H9 (cell line): Measurements from ENCODE around the gene NARF. TPM values are rescaled to one million over a fixed set of nuclear protein-coding genes. Genes with fewer than 3 reads are reported as not detected.

ENCODE experiments used
- DNase-seq: peaks from one replicate; pipeline ENCODE4 v3.0.0-alpha.2; 2017
- H2AFZ ChIP-seq: one replicate; pipeline ENCODE4 v1.6.1; 2013; ENCODE audit warnings: mild to moderate bottlenecking, low read length, control low read depth, moderate library complexity
- H2AK5ac ChIP-seq: 2 replicates; pipeline ENCODE4 v1.6.1; 2013; ENCODE audit warnings: low read length, control low read depth, mixed read lengths; ENCODE audit not compliant: insufficient read length
- H2BK120ac ChIP-seq: one replicate; pipeline ENCODE4 v1.6.1; 2013; ENCODE audit warnings: low read depth, mild to moderate bottlenecking, low read length, control low read depth, inconsistent platforms; ENCODE audit not compliant: poor library complexity, severe bottlenecking
- H2BK12ac ChIP-seq: 2 replicates; pipeline ENCODE4 v1.6.1; 2013; ENCODE audit warnings: low read length, control low read depth, mixed read lengths, low read depth; ENCODE audit not compliant: insufficient read length
- H2BK15ac ChIP-seq: 2 replicates; pipeline ENCODE4 v1.6.1; 2013; ENCODE audit warnings: low read depth, low read length, control low read depth
- H2BK20ac ChIP-seq: one replicate; pipeline ENCODE4 v1.6.1; 2013; ENCODE audit warnings: low read depth, mild to moderate bottlenecking, low read length, control low read depth, inconsistent platforms; ENCODE audit not compliant: poor library complexity, severe bottlenecking
- H2BK5ac ChIP-seq: 2 replicates; pipeline ENCODE4 v1.6.1; 2013; ENCODE audit warnings: low read length, control low read depth, mixed read lengths; ENCODE audit not compliant: insufficient read length
- H3K14ac ChIP-seq: 2 replicates; pipeline ENCODE4 v1.6.1; 2013; ENCODE audit warnings: low read length, control low read depth; ENCODE audit not compliant: insufficient read depth
- H3K18ac ChIP-seq: 2 replicates; pipeline ENCODE4 v1.6.1; 2013; ENCODE audit warnings: low read depth, mild to moderate bottlenecking, mixed read lengths, low read length, control low read depth; ENCODE audit not compliant: insufficient read length
- H3K23ac ChIP-seq: 2 replicates; pipeline ENCODE4 v1.6.1; 2013; ENCODE audit warnings: low read length, control low read depth, mixed read lengths, low read depth; ENCODE audit not compliant: insufficient read length
- H3K23me2 ChIP-seq: 2 replicates; pipeline ENCODE4 v1.6.1; 2013; ENCODE audit warnings: low read depth, mild to moderate bottlenecking, mixed read lengths, low read length, control low read depth; ENCODE audit not compliant: insufficient read length, poor library complexity, severe bottlenecking
- H3K27ac ChIP-seq: 2 replicates; pipeline ENCODE4 v1.5.1; 2013; ENCODE audit warnings: low read length, control low read depth, mixed read lengths, low read depth; ENCODE audit not compliant: insufficient read length
- H3K27me3 ChIP-seq: 2 replicates; pipeline ENCODE4 v1.6.1; 2013; ENCODE audit warnings: low read length, control low read depth, inconsistent platforms; ENCODE audit not compliant: insufficient read depth
- H3K4ac ChIP-seq: 2 replicates; pipeline ENCODE4 v1.6.1; 2013; ENCODE audit warnings: low read depth, mild to moderate bottlenecking, control low read depth, inconsistent platforms, low read length, moderate library complexity
- H3K4me1 ChIP-seq: 2 replicates; pipeline ENCODE4 v1.6.1; 2013; ENCODE audit warnings: low read length, control low read depth, inconsistent platforms; ENCODE audit not compliant: insufficient read depth
- H3K4me2 ChIP-seq: 2 replicates; pipeline ENCODE4 v1.6.1; 2013; ENCODE audit warnings: low read length, control low read depth, mixed read lengths; ENCODE audit not compliant: insufficient read length, insufficient read depth
- H3K56ac ChIP-seq: 2 replicates; pipeline ENCODE4 v1.6.1; 2013; ENCODE audit warnings: low read depth, mild to moderate bottlenecking, mixed read lengths, low read length, control low read depth; ENCODE audit not compliant: insufficient read length
- H3K79me1 ChIP-seq: 2 replicates; pipeline ENCODE4 v1.6.1; 2013; ENCODE audit warnings: low read depth, mild to moderate bottlenecking, moderate library complexity, low read length, control low read depth, inconsistent platforms; ENCODE audit not compliant: insufficient read depth, poor library complexity, severe bottlenecking
- H3K79me2 ChIP-seq: 2 replicates; pipeline ENCODE4 v1.6.1; 2013; ENCODE audit warnings: low read length, control low read depth, inconsistent platforms; ENCODE audit not compliant: insufficient read depth
- H3K9ac ChIP-seq: 2 replicates; pipeline ENCODE4 v1.6.1; 2013; ENCODE audit warnings: low read length, control low read depth, mixed read lengths; ENCODE audit not compliant: insufficient read length; ENCODE audit errors: extremely low read depth
- H3K9me3 ChIP-seq: one replicate; pipeline ENCODE4 v1.6.1; 2013; ENCODE audit warnings: low read depth, low read length, inconsistent platforms; ENCODE audit not compliant: control insufficient read depth
- H3T11ph ChIP-seq: one replicate; pipeline ENCODE4 v1.6.1; 2013; ENCODE audit warnings: mild to moderate bottlenecking, low read length, control low read depth, inconsistent platforms
- H4K20me1 ChIP-seq: one replicate; pipeline ENCODE4 v1.6.1; 2013; ENCODE audit not compliant: control insufficient read depth, insufficient read length, insufficient read depth
- H4K5ac ChIP-seq: 2 replicates; pipeline ENCODE4 v1.6.1; 2013; ENCODE audit warnings: low read depth, mild to moderate bottlenecking, mixed read lengths, low read length, control low read depth; ENCODE audit not compliant: insufficient read length
- H4K8ac ChIP-seq: replicated peaks from 2 replicates; pipeline ENCODE4 v1.6.1; 2013; ENCODE audit warnings: low read length, control low read depth, mixed read lengths, low read depth; ENCODE audit not compliant: insufficient read length
- H4K91ac ChIP-seq: 2 replicates; pipeline ENCODE4 v1.6.1; 2013; ENCODE audit warnings: low read depth, mild to moderate bottlenecking, moderate library complexity, mixed read lengths, low read length, control low read depth; ENCODE audit not compliant: insufficient read length
- H3K27ac Mint-ChIP-seq, 3 experiments: 2 replicates in 2 of 3; 3 replicates in 1 of 3; pipeline ENCODE4 v1.8.0; 2020 to 2021; ENCODE audit warnings: mixed read lengths in 3 of 3, mild to moderate bottlenecking in 1 of 3, moderate library complexity in 1 of 3
- H3K27me3 Mint-ChIP-seq: 2 replicates; pipeline ENCODE4 v1.8.0; 2021; ENCODE audit warnings: low read depth, mild to moderate bottlenecking, moderate library complexity, mixed read lengths
- H3K36me3 Mint-ChIP-seq, 3 experiments: 2 replicates in 2 of 3; 3 replicates in 1 of 3; pipeline ENCODE4 v1.8.0; 2020 to 2021; ENCODE audit warnings: low read depth in 3 of 3, mixed read lengths in 3 of 3; ENCODE audit not compliant: insufficient read depth in 1 of 3
- H3K4me1 Mint-ChIP-seq, 2 experiments: 2 replicates each; pipeline ENCODE4 v1.8.0; 2020; ENCODE audit warnings: mixed read lengths in 2 of 2
- H3K4me3 Mint-ChIP-seq, 2 experiments: 2 replicates in 1 of 2; 3 replicates in 1 of 2; pipeline ENCODE4 v1.8.0; 2020 to 2021; ENCODE audit warnings: mild to moderate bottlenecking in 2 of 2, mixed read lengths in 2 of 2, moderate library complexity in 1 of 2
- H3K9me3 Mint-ChIP-seq, 2 experiments: 2 replicates in 1 of 2; 3 replicates in 1 of 2; pipeline ENCODE4 v1.8.0; 2020; ENCODE audit warnings: mild to moderate bottlenecking in 2 of 2, mixed read lengths in 2 of 2, moderate library complexity in 1 of 2
- CTCF ChIP-seq: fragments of 200-600 bp; sonication (generic); conservative IDR thresholded peaks from 3 replicates; pipeline ENCODE4 v1.8.0; 2021; ENCODE audit warnings: antibody characterized with exemption, mild to moderate bottlenecking
- WGBS: extraction: QIAGEN DNeasy Blood & Tissue Kit; methylation state at CpG from one replicate; pipeline ENCODE4 v1.1.7; 2013; ENCODE audit warnings: missing lambda C conversion rate, low lambda C conversion rate, mixed read lengths; ENCODE audit not compliant: insufficient read length; ENCODE audit errors: extremely low coverage; 5-methylcytosine and 5-hydroxymethylcytosine counted together
- total RNA-seq: library from RNA; stranded (reverse); gene quantifications from 2 replicates; pipeline ENCODE4 v1.2.1, GENCODE V29; 2021

Gene NARF
- total RNA-seq, 1 experiment from 2014 or later, result 124 TPM

GRCh38 chr17:82497483-82498405 is 39.2 kb downstream of the NARF start:
- H4K5ac ChIP-seq, result no peak overlapping the region
- H3K9ac ChIP-seq, result no peak overlapping the region
- no peak overlapping the region for H3K27ac ChIP-seq

More at GRCh38 chr17:82497483-82498405, 39.2 kb downstream of the NARF start:
- H3K4me1 ChIP-seq, result no peaks in the 10 kb centered on the region
- H3K4me2 ChIP-seq, result peak overlapping the region; percentile 75
- H3K79me2 ChIP-seq, result no peaks in the 10 kb centered on the region
- H2AK5ac ChIP-seq, result no peak overlapping the region
- no peaks in the 10 kb centered on the region for H4K20me1 ChIP-seq
- H3K23ac ChIP-seq, result no peak overlapping the region
- no peak overlapping the region for H3K4ac ChIP-seq
- no peak overlapping the region for H2BK5ac ChIP-seq
- H2AFZ ChIP-seq, result peak overlapping the region; percentile 18
- H3T11ph ChIP-seq, result no peak overlapping the region
- H4K8ac ChIP-seq, result no peak overlapping the region
- H3K14ac ChIP-seq, result no peak overlapping the region
- Mint-ChIP-seq H3K27me3 (peaks cover 49% of the 10 kb centered on the region), H3K27ac (peak overlapping the region in 1 of 3 experiments; percentile 82; a peak in 1 of 7 replicates), H3K4me3 (peak overlapping the region; percentile 72 to 91), H3K9me3 (peaks cover 0 to 2% of the 10 kb centered on the region in 2 experiments; a peak in 1 of 5 replicates), H3K36me3 (no peaks in the 10 kb centered on the region; a peak in 1 of 7 replicates), H3K4me1 (peaks cover 10 to 23% of the 10 kb centered on the region in 2 experiments)
- no peak for DNase-seq
- no peaks in the 10 kb centered on the region for H3K79me1 ChIP-seq
- no peak overlapping the region for H3K56ac ChIP-seq
- TF ChIP-seq CTCF, result no peak
- peaks cover 4% of the 10 kb centered on the region; the same call in 1 of the 2 replicates for H3K27me3 ChIP-seq
- no peak overlapping the region for H3K18ac ChIP-seq
- no peaks in the 10 kb centered on the region for H3K9me3 ChIP-seq
- H2BK15ac ChIP-seq, result no peak overlapping the region
- H2BK20ac ChIP-seq, result no peak overlapping the region
- no peak overlapping the region for H4K91ac ChIP-seq
- H2BK12ac ChIP-seq, result no peak overlapping the region
- peaks cover 4% of the 10 kb centered on the region for H3K23me2 ChIP-seq
- no peak overlapping the region for H2BK120ac ChIP-seq
- no CpG with 5 or more reads among the region's 66 CpGs for WGBS
